GM21360 (cell line): ENCODE data around the gene ZNF343.

Source experiments
- ATAC-seq: cut with Tn5 transposase; IDR thresholded peaks from one replicate; pipeline ENCODE4 v1.9.1; 2021; ENCODE audit warnings: mild to moderate bottlenecking, moderate library complexity; ENCODE audit not compliant: unreplicated experiment

Gene ZNF343

DNA sequence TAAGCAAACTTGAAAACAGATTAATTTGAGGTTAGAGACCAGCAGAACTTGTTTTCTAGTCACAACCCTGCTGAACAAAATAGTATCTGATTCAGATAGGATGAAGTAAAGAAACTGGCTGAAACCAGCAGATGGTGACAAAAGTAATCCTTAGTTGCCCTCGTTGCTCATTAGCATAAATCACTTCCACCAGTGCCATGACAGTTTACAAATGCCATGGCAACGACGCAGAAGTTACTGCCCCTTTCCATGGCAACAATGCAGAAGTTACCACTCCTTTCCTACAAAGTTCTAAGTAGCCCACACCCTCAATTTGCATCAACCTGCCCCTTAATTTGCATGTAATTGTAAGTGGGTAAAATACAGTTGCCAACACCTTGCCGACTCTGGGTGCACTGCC lies 61.9 kb downstream of the ZNF343 start:
- ATAC-seq = no peak
